Activated naive CD8-positive, alpha-beta T cell treated with anti-CD3 and anti-CD28 coated beads, Interleukin-2, amount 50 U/mL, for 24 hours (primary cell): ENCODE results near the gene SH3GLB2.
A peak's percentile ranks its signal among the peaks of the same experiment; 100 is the strongest.
"Not testable (repeated sequence)": the region's sequence is repeated elsewhere in the genome, so short reads cannot be mapped to it uniquely, and the experiment has no call there.

Experiments used
- ATAC-seq: fragments of 150-1000 bp; cut with Tn5 transposase; one replicate; pipeline ENCODE4 v1.10.0; 2021
- DNase-seq: peaks from one replicate; pipeline ENCODE4 v3.0.0; 2021
- H3K27ac Mint-ChIP-seq: one replicate; pipeline ENCODE4 v1.8.0; 2021; ENCODE audit warnings: mild to moderate bottlenecking, mixed read lengths
- H3K27me3 Mint-ChIP-seq: one replicate; pipeline ENCODE4 v1.8.0; 2021; ENCODE audit warnings: mixed read lengths
- H3K36me3 Mint-ChIP-seq: one replicate; pipeline ENCODE4 v1.8.0; 2021; ENCODE audit warnings: low read depth, mixed read lengths
- H3K4me1 Mint-ChIP-seq: one replicate; pipeline ENCODE4 v1.8.0; 2021; ENCODE audit warnings: mixed read lengths
- H3K4me3 Mint-ChIP-seq: one replicate; pipeline ENCODE4 v1.8.0; 2021; ENCODE audit warnings: mild to moderate bottlenecking, moderate library complexity, mixed read lengths
- H3K9me3 Mint-ChIP-seq: one replicate; pipeline ENCODE4 v1.8.0; 2021; ENCODE audit warnings: mixed read lengths

SH3GLB2 gene

GRCh38 chr9:129004173-129004572, 24.0 kb downstream of the SH3GLB2 start:
- not testable (repeated sequence) for H3K9me3 Mint-ChIP-seq, DNase-seq, H3K27ac Mint-ChIP-seq, H3K4me1 Mint-ChIP-seq, ATAC-seq, H3K27me3 Mint-ChIP-seq, H3K4me3 Mint-ChIP-seq
- peaks cover 52% of the 10 kb centered on the region for H3K36me3 Mint-ChIP-seq

DNA sequence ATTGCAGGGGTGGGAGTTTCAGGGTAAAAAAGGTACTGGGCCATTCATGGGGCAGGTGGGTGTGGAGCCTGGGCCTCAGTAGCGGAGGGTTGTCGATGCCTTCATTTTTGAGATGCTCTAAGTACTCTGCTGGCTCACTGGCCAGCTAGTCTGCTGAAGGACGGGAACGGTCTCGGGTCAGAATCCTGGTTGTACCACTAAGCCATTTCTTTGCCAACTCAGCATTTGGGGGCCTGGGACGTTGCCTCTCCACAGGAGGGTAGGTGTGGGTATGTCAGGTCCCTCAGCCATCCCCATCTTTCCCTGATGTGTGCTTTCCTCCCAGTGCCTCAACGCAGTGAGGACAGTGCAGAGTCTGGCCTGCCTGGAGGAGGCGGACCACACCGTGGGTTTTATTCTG, 25.1 kb downstream of the SH3GLB2 start:
- DNase-seq: no peak
- no peak overlapping the region for H3K27ac Mint-ChIP-seq

DNA sequence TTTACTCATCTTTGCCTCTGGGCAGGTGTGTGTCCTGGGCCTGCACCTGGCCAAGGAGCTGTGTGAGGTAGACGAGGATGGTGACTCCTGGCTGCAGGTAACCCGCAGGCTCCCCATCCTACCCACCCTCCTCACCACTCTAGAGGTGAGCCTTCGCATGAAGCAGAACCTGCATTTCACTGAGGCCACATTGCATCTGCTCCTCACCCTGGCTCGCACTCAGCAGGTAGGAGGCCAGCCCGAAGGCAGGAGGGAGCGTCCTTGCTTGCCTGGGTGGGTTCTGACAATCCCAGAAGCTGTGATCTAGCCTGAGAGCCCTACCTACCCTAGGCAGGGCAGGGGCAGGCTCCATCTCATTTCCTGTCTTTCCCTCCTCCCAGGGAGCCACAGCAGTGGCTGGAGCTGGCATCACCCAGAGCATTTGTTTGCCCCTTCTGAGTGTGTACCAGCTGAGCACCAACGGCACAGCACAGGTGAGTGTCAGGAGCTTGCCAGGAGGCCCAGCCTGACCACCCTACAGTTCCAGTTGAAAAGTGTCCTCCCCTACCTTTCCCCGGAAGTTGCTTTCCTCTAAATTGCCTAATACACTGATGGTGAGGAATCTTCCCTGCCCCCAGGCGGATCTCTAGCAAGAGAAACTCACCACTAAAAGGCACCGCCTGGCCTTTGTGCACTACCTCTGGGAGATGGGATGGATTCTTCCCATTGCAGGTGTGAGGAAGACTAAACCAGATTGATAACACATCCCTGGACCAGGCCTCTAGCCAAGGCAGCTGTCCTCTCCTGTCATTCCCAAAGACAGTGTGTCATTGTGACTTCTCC, 26.4 kb downstream of the SH3GLB2 start:
- H3K27ac Mint-ChIP-seq: no peak overlapping the region
- no peak overlapping the region for H3K4me3 Mint-ChIP-seq
- ATAC-seq (no peak), DNase-seq (no peak)
- H3K36me3 Mint-ChIP-seq: peaks cover 58% of the 10 kb centered on the region
- H3K4me1 Mint-ChIP-seq: no peaks in the 10 kb centered on the region
- H3K9me3 Mint-ChIP-seq: no peaks in the 10 kb centered on the region
- no peaks in the 10 kb centered on the region for H3K27me3 Mint-ChIP-seq

More for the DNA sequence above, 25.1 kb downstream of the SH3GLB2 start:
- Mint-ChIP-seq H3K9me3 (no peaks in the 10 kb centered on the region), H3K4me1 (no peaks in the 10 kb centered on the region), H3K27me3 (no peaks in the 10 kb centered on the region), H3K4me3 (no peak overlapping the region), H3K36me3 (peaks cover 57% of the 10 kb centered on the region)
- ATAC-seq: no peak

GRCh38 chr9:128999581-129000206, 28.4 kb downstream of the SH3GLB2 start:
- no peaks in the 10 kb centered on the region for H3K9me3 Mint-ChIP-seq
- peak; percentile 24 for ATAC-seq
- peaks cover 63% of the 10 kb centered on the region for H3K36me3 Mint-ChIP-seq
- DNase-seq: no peak
- H3K27me3 Mint-ChIP-seq: no peaks in the 10 kb centered on the region
- no peak overlapping the region for H3K27ac Mint-ChIP-seq
- H3K4me1 Mint-ChIP-seq: no peaks in the 10 kb centered on the region
- no peak overlapping the region for H3K4me3 Mint-ChIP-seq

DNA sequence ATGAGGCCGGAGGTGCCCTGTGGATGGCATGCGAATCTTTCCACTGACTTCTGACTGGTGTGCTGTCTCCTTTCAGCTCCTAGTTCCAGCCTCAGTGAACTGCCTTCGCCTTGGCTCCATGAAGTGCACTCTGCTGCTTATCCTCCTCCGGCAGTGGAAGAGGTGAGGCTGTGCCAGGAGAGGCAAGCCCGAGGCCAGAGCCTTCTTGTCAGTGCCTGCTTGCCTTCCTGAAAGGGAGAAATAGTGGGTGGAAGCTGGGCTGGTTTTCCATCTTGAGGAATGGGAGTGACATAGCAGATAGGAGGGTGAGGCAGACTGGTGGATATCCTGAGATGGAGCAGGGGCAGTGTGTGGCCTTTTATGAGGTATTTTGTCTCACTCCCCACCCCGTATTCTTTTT, 29.7 kb downstream of the SH3GLB2 start:
- DNase-seq: no peak
- Mint-ChIP-seq H3K4me3 (no peak overlapping the region), H3K27ac (no peak overlapping the region), H3K4me1 (no peaks in the 10 kb centered on the region), H3K36me3 (peaks cover 71% of the 10 kb centered on the region), H3K9me3 (no peaks in the 10 kb centered on the region), H3K27me3 (no peaks in the 10 kb centered on the region)
- no peak for ATAC-seq

DNA sequence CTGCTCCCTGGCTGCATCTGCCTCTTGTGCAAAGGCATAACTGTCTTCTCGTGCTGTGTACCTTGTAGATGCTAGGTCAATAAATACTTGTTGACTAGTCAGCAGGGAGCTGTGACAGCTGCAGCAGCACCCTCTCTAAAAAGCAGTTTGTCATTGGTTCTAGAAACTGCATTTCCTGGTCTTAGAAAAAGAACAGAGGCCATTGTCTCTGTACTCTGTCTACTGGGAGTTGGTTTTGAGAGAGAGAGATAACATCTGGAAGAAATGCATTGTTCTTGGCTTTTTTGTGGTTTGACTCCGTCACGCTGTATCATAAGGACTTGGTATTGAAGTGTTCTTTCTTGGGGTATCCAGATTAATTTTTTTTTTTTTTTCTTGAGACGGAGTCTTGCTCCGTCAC, 32.3 kb downstream of the SH3GLB2 start:
- Mint-ChIP-seq H3K4me3 (no peak overlapping the region), H3K27me3 (no peaks in the 10 kb centered on the region), H3K4me1 (no peaks in the 10 kb centered on the region), H3K36me3 (peaks cover 68% of the 10 kb centered on the region), H3K9me3 (no peaks in the 10 kb centered on the region), H3K27ac (no peak overlapping the region)
- DNase-seq (no peak), ATAC-seq (no peak)

DNA sequence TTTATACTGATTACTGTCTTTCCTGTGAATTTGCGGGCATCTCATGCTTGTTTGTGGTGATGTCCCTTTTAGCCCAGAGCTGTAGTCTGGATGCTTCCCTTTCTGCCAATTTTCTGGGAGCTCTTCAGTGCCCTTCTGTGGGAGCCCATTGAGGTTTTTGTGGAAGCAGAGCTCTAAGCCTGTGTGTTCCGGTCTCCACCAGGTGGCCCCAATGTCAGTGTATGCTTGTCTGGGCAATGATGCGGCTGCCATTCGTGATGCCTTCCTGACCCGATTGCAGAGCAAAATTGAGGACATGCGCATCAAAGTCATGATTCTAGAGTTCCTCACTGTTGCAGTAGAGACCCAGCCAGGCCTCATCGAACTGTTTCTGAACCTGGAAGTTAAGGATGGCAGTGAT, 35.1 kb downstream of the SH3GLB2 start:
- H3K27me3 Mint-ChIP-seq: no peaks in the 10 kb centered on the region
- ATAC-seq (no peak), DNase-seq (no peak)
- no peak overlapping the region for H3K27ac Mint-ChIP-seq
- no peak overlapping the region for H3K4me3 Mint-ChIP-seq
- no peaks in the 10 kb centered on the region for H3K9me3 Mint-ChIP-seq
- H3K4me1 Mint-ChIP-seq: no peaks in the 10 kb centered on the region
- peaks cover 64% of the 10 kb centered on the region for H3K36me3 Mint-ChIP-seq

GRCh38 chr9:128987805-128988204, 40.3 kb downstream of the SH3GLB2 start:
- Mint-ChIP-seq H3K36me3 (peaks cover 58% of the 10 kb centered on the region), H3K4me3 (no peak overlapping the region), H3K27ac (no peak overlapping the region), H3K9me3 (no peaks in the 10 kb centered on the region), H3K27me3 (no peaks in the 10 kb centered on the region), H3K4me1 (no peaks in the 10 kb centered on the region)
- ATAC-seq: no peak
- DNase-seq: no peak

GRCh38 chr9:128986671-128987070, 41.5 kb downstream of the SH3GLB2 start:
- Mint-ChIP-seq H3K4me1 (no peaks in the 10 kb centered on the region), H3K27ac (no peak overlapping the region), H3K27me3 (no peaks in the 10 kb centered on the region), H3K4me3 (no peak overlapping the region), H3K36me3 (peaks cover 60% of the 10 kb centered on the region), H3K9me3 (no peaks in the 10 kb centered on the region)
- no peak for ATAC-seq
- no peak for DNase-seq

DNA sequence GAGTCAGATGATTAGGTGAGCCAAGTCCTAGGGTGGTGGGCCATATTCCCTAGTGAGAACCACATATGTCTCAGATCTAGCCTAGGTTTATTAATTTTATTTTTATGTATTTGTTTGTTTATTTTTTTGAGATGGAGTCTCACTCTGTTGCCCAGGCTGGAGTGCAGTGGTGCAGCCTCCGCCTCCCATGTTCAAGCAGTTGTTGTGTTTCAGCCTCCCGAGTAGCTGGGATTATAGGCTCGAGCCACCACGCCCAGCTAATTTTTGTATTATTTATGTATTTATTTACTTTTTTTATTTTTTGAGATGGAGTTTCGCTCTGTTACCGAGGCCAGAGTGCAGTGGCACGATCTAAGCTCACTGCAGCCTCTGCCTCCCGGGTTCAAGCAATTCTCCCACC, 44.6 kb downstream of the SH3GLB2 start:
- Mint-ChIP-seq H3K27me3 (no peaks in the 10 kb centered on the region), H3K36me3 (peaks cover 74% of the 10 kb centered on the region), H3K9me3 (no peaks in the 10 kb centered on the region), H3K4me1 (no peaks in the 10 kb centered on the region), H3K4me3 (no peak overlapping the region), H3K27ac (no peak overlapping the region)
- ATAC-seq (no peak), DNase-seq (no peak)

GRCh38 chr9:128979111-128979510, 49.0 kb downstream of the SH3GLB2 start:
- Mint-ChIP-seq H3K27me3 (no peaks in the 10 kb centered on the region), H3K4me1 (no peaks in the 10 kb centered on the region), H3K4me3 (no peak overlapping the region), H3K9me3 (no peaks in the 10 kb centered on the region), H3K36me3 (peaks cover 69% of the 10 kb centered on the region), H3K27ac (no peak overlapping the region)
- ATAC-seq (no peak), DNase-seq (no peak)

GRCh38 chr9:128972956-128973355, 55.2 kb downstream of the SH3GLB2 start:
- ATAC-seq (no peak), DNase-seq (no peak)
- no peaks in the 10 kb centered on the region for H3K9me3 Mint-ChIP-seq
- no peak overlapping the region for H3K27ac Mint-ChIP-seq
- H3K4me3 Mint-ChIP-seq: no peak overlapping the region
- no peaks in the 10 kb centered on the region for H3K4me1 Mint-ChIP-seq
- H3K36me3 Mint-ChIP-seq: peaks cover 64% of the 10 kb centered on the region
- H3K27me3 Mint-ChIP-seq: no peaks in the 10 kb centered on the region

GRCh38 chr9:128969491-128969890, 58.6 kb downstream of the SH3GLB2 start:
- Mint-ChIP-seq H3K27me3 (no peaks in the 10 kb centered on the region), H3K36me3 (peaks cover 48% of the 10 kb centered on the region), H3K27ac (no peak overlapping the region), H3K4me3 (no peak overlapping the region), H3K4me1 (no peaks in the 10 kb centered on the region), H3K9me3 (no peaks in the 10 kb centered on the region)
- no peak for ATAC-seq
- no peak for DNase-seq

DNA sequence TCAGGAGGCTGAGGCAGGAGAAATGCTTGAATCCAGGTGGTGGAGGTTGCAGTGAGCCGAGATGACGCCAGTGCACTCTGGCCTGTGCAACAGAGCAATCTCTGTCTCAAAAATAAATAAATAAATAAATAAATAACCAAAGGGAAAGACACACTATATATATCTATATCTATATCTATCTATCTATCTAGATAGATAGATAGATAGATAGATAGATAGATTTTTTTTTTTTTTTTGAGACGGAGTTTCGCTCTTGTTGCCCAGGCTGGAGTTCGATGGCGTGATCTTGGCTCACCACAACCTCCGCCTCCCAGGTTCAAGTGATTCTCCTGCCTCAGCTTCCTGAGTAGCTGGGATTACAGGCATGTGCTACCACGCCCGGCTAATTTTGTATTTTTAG, 66.7 kb downstream of the SH3GLB2 start:
- H3K27ac Mint-ChIP-seq, DNase-seq: not testable (repeated sequence)

More for the DNA sequence above, 66.7 kb downstream of the SH3GLB2 start:
- not testable (repeated sequence) for ATAC-seq, H3K4me1 Mint-ChIP-seq, H3K27me3 Mint-ChIP-seq, H3K4me3 Mint-ChIP-seq, H3K9me3 Mint-ChIP-seq
- peaks cover 29% of the 10 kb centered on the region for H3K36me3 Mint-ChIP-seq
